CD4-positive, alpha-beta memory T cell (primary cell): ENCODE results near the gene COLEC11. TPM values are rescaled to one million over a fixed set of nuclear protein-coding genes. Genes with fewer than 3 reads are reported as not detected.

Source experiments
- CTCF ChIA-PET: fragments of 350-600 bp; sonication (Branson Sonifier 250); formaldehyde crosslinking; loops from one replicate; lab custom pipeline; 2021; ENCODE audit warnings: inconsistent platforms; ENCODE audit not compliant: partially characterized antibody; lab: Charles Lee
- POLR2A ChIA-PET: fragments of 350-600 bp; sonication (Branson Sonifier 250); formaldehyde crosslinking; loops from one replicate; lab custom pipeline; 2021; ENCODE audit not compliant: partially characterized antibody; lab: Charles Lee
- DNase-seq, 5 donors: peaks; one replicate each; pipeline versions ENCODE4 v3.0.0 to v3.0.0-alpha.2; 2020 to 2022; ENCODE audit warnings: mixed read lengths in 1 of 5
- H3K27ac ChIP-seq: one replicate; pipeline ENCODE4 v1.7.0; 2013; ENCODE audit warnings: low read depth, low read length
- H3K27me3 ChIP-seq: 2 replicates; pipeline ENCODE4 v1.7.0; 2013; ENCODE audit warnings: mild to moderate bottlenecking, low read length, moderate library complexity; ENCODE audit not compliant: insufficient read depth
- H3K36me3 ChIP-seq: 2 replicates; pipeline ENCODE4 v1.7.0; 2013; ENCODE audit warnings: mild to moderate bottlenecking, low read length, moderate library complexity; ENCODE audit not compliant: insufficient read depth
- H3K4me1 ChIP-seq: 2 replicates; pipeline ENCODE4 v1.7.0; 2013; ENCODE audit warnings: mild to moderate bottlenecking, low read length, moderate library complexity; ENCODE audit not compliant: insufficient read depth
- H3K4me3 ChIP-seq, 2 donors: one replicate each; pipeline ENCODE4 v1.7.0; 2013; ENCODE audit warnings: low read length in 2 of 2, mild to moderate bottlenecking in 1 of 2
- H3K9me3 ChIP-seq, 2 donors: one replicate each; pipeline ENCODE4 v1.7.0; 2013; ENCODE audit warnings: low read length in 2 of 2, control low read depth in 1 of 2; ENCODE audit not compliant: control insufficient read depth in 1 of 2
- H3K27ac Mint-ChIP-seq, 7 donors: one replicate each; pipeline ENCODE4 v1.8.0; 2020 to 2021; ENCODE audit warnings: mixed read lengths in 7 of 7, mild to moderate bottlenecking in 6 of 7, inconsistent platforms in 3 of 7, moderate library complexity in 3 of 7
- H3K27me3 Mint-ChIP-seq, 2 donors: one replicate each; pipeline ENCODE4 v1.8.0; 2020 to 2021; ENCODE audit warnings: mixed read lengths in 2 of 2
- H3K36me3 Mint-ChIP-seq, 2 donors: one replicate each; pipeline ENCODE4 v1.8.0; 2020 to 2021; ENCODE audit warnings: mixed read lengths in 2 of 2, inconsistent platforms in 1 of 2, mild to moderate bottlenecking in 1 of 2
- H3K4me1 Mint-ChIP-seq, 4 donors: one replicate each; pipeline ENCODE4 v1.8.0; 2020 to 2021; ENCODE audit warnings: mixed read lengths in 4 of 4, mild to moderate bottlenecking in 1 of 4
- H3K4me3 Mint-ChIP-seq, 8 donors: one replicate each; pipeline ENCODE4 v1.8.0; 2020 to 2021; ENCODE audit warnings: mixed read lengths in 8 of 8, mild to moderate bottlenecking in 7 of 8, moderate library complexity in 6 of 8, inconsistent platforms in 3 of 8
- H3K9me3 Mint-ChIP-seq, 8 donors: one replicate each; pipeline ENCODE4 v1.8.0; 2020 to 2021; ENCODE audit warnings: mixed read lengths in 8 of 8, mild to moderate bottlenecking in 5 of 8, inconsistent platforms in 3 of 8, moderate library complexity in 1 of 8
- intact Hi-C: fragments of 100-400 bp; cut with micrococcal nuclease; formaldehyde crosslinking; loops from one replicate; pipeline ENCODE4 v1.15.1; 2023
- polyA plus RNA-seq, 2 donors: library from polyadenylated mRNA; unstranded; fragments of 300-500 nt; fragmentation: Illumina TruSeq; gene quantifications; one replicate each; pipeline ENCODE4 v1.2.3, GENCODE V29; 2021
- total RNA-seq, 2 experiments: library from RNA; stranded (reverse); gene quantifications; one replicate each; pipeline ENCODE4 v1.2.3, GENCODE V29; 2021

The COLEC11 gene
- total and polyA plus RNA-seq, 4 experiments from 2014 or later: 0.30 TPM; not detected in 3

GRCh38 chr2:3641181-3641580, 46.3 kb downstream of the COLEC11 start:
- no peaks in the 10 kb centered on the region for H3K9me3 Mint-ChIP-seq
- no peak overlapping the region for H3K27ac Mint-ChIP-seq
- ChIA-PET POLR2A (no interaction called here), CTCF (interaction anchor here (1.2 kb wide), 1 partner anchor 217 kb away, joined by 3 read pairs; no protein-coding TSS in a partner anchor)
- Histone ChIP-seq H3K4me1 (no peaks in the 10 kb centered on the region), H3K27ac (no peak overlapping the region), H3K27me3 (no peaks in the 10 kb centered on the region), H3K9me3 (no peaks in the 10 kb centered on the region), H3K4me3 (no peak overlapping the region), H3K36me3 (no peaks in the 10 kb centered on the region)
- intact Hi-C loops: no loop called here
- H3K4me1 Mint-ChIP-seq: peaks cover 0 to 2% (median 0%) of the 10 kb centered on the region in 4 donors
- DNase-seq: no peak
- H3K36me3 Mint-ChIP-seq: no peaks in the 10 kb centered on the region
- H3K27me3 Mint-ChIP-seq: no peaks in the 10 kb centered on the region
- H3K4me3 Mint-ChIP-seq: no peak overlapping the region

DNA sequence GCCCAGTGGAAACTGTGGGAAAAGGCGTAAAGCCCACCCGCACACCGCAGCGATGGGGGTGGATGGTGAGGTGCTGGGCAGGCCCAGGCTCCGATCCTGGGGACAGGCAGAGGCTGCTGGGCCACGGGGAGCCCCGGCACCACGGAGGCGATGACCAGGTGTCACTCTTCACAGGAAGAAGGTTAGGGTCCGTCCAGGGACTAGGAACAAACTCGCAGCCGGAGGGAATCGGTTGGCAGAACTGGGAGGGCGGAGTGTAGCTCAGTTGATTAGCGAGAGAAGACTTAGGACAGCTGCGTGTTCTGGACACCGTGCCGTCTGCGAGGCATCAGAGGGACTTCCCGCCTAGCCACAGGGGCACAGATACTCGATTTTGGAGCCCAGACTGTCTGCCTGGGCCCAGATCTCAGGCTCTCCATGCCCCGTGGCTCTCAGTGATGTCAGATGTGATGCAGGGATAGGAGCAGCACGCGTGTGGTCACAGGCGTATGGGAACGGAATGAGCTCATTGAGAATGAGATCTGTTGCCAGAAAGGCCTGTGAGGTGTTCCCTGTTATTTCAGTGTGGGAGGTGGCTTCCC, 47.0 kb downstream of the COLEC11 start:
- H3K9me3 ChIP-seq: no peaks in the 10 kb centered on the region
- no peak overlapping the region for H3K27ac ChIP-seq
- H3K27me3 ChIP-seq: no peaks in the 10 kb centered on the region
- Mint-ChIP-seq H3K4me1 (peaks cover 0 to 2% (median 0%) of the 10 kb centered on the region in 4 donors), H3K4me3 (no peak overlapping the region), H3K27me3 (no peaks in the 10 kb centered on the region), H3K9me3 (no peaks in the 10 kb centered on the region), H3K36me3 (no peaks in the 10 kb centered on the region), H3K27ac (no peak overlapping the region)
- H3K4me3 ChIP-seq: no peak overlapping the region
- CTCF ChIA-PET: interaction anchor here (1.2 kb wide), 1 partner anchor 218 kb away, joined by 3 read pairs; no protein-coding TSS in a partner anchor
- POLR2A ChIA-PET: no interaction called here
- H3K36me3 ChIP-seq: no peaks in the 10 kb centered on the region
- H3K4me1 ChIP-seq: no peaks in the 10 kb centered on the region
- DNase-seq: no peak
- intact Hi-C loops: no loop called here

DNA sequence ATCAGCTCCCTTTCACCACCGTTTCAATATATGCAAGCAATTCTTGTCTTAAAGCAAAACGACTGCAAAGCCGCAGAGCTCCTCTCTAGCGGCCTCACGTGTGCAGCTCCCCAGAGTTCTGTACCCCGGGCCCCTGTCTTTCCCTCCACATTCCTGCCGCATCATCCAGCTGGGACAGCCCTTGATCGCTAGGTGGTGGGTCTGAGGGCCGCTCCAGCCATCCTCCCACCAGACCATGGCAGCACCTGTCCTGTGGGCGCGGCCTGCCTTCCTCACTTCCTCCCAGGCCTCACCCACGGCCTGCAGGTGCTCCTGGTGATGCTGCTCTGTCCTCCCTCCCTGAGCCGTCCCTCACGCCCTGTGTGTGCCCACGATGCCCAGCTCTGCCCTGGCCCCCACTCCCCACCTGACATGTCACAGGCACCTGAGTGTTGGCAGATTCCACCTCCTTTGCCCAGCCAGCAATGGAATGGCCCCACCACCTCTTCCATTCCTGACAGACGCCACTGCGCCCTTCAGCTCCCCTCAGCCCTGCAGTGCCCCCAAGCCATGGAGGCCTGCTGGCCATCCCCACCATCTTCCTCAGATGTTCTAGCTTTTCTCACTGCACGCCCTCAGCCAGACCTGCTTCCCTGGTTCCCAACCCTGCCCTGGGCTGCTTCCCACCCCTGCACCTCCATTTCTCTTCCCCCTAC, 47.8 kb downstream of the COLEC11 start:
- intact Hi-C loops: no loop called here
- Histone ChIP-seq H3K4me3 (no peak overlapping the region), H3K27ac (no peak overlapping the region), H3K9me3 (no peaks in the 10 kb centered on the region), H3K36me3 (no peaks in the 10 kb centered on the region), H3K4me1 (no peaks in the 10 kb centered on the region), H3K27me3 (no peaks in the 10 kb centered on the region)
- Mint-ChIP-seq H3K4me1 (peaks cover 0 to 2% (median 0%) of the 10 kb centered on the region in 4 donors), H3K27me3 (no peaks in the 10 kb centered on the region), H3K36me3 (no peaks in the 10 kb centered on the region), H3K4me3 (no peak overlapping the region), H3K9me3 (no peaks in the 10 kb centered on the region), H3K27ac (peak overlapping the region in 2 of 7 donors; percentile 46 to 67)
- DNase-seq: no peak
- CTCF ChIA-PET: interaction anchor here (1.1 to 1.2 kb wide), 2 partner anchors 9 to 219 kb away, joined by 3 to 5 read pairs; no protein-coding TSS in a partner anchor
- POLR2A ChIA-PET: no interaction called here

- no peaks in the 10 kb centered on the region for H3K9me3 Mint-ChIP-seq
- H3K27ac Mint-ChIP-seq: no peak overlapping the region
- Histone ChIP-seq H3K4me3 (no peak overlapping the region), H3K36me3 (no peaks in the 10 kb centered on the region), H3K27me3 (no peaks in the 10 kb centered on the region), H3K9me3 (no peaks in the 10 kb centered on the region), H3K4me1 (no peaks in the 10 kb centered on the region), H3K27ac (no peak overlapping the region)
- CTCF ChIA-PET: interaction anchor here (1.1 to 2.1 kb wide), 3 partner anchors 8 to 221 kb away, joined by 5 to 9 read pairs (median 5); no protein-coding TSS in a partner anchor
- H3K27me3 Mint-ChIP-seq: no peaks in the 10 kb centered on the region
- H3K36me3 Mint-ChIP-seq: no peaks in the 10 kb centered on the region
- intact Hi-C loops: no loop called here
- DNase-seq: no peak
- no peak overlapping the region for H3K4me3 Mint-ChIP-seq
- POLR2A ChIA-PET: no interaction called here
- H3K4me1 Mint-ChIP-seq: peaks cover 0 to 2% (median 0%) of the 10 kb centered on the region in 4 donors
Measured at GRCh38 chr2:3643371-3644245, 48.7 kb downstream of the COLEC11 start.

DNA sequence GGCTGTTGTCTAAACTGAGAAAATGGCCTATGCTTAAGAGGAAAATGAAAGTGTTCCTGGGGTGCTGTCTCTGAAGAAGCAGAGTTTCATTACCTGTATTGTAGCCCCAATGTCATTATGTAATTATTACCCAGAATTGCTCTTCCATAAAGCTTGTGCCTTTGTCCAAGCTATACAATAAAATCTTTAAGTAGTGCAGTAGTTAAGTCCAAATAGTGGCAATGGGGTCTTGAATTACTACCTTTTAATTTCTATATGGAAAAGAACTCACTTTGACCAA, 49.3 kb downstream of the COLEC11 start:
- H3K9me3 Mint-ChIP-seq: no peaks in the 10 kb centered on the region
- Histone ChIP-seq H3K4me1 (no peaks in the 10 kb centered on the region), H3K9me3 (no peaks in the 10 kb centered on the region), H3K4me3 (no peak overlapping the region), H3K27me3 (no peaks in the 10 kb centered on the region), H3K27ac (no peak overlapping the region), H3K36me3 (no peaks in the 10 kb centered on the region)
- DNase-seq: no peak
- ChIA-PET CTCF (interaction anchor here (1.5 to 2.1 kb wide), 2 partner anchors 220 to 222 kb away, joined by 5 to 9 read pairs; no protein-coding TSS in a partner anchor), POLR2A (no interaction called here)
- H3K4me1 Mint-ChIP-seq: peaks cover 0 to 2% (median 0%) of the 10 kb centered on the region in 4 donors
- intact Hi-C loops: no loop called here
- no peak overlapping the region for H3K4me3 Mint-ChIP-seq
- no peak overlapping the region for H3K27ac Mint-ChIP-seq
- no peaks in the 10 kb centered on the region for H3K36me3 Mint-ChIP-seq
- H3K27me3 Mint-ChIP-seq: no peaks in the 10 kb centered on the region

DNA sequence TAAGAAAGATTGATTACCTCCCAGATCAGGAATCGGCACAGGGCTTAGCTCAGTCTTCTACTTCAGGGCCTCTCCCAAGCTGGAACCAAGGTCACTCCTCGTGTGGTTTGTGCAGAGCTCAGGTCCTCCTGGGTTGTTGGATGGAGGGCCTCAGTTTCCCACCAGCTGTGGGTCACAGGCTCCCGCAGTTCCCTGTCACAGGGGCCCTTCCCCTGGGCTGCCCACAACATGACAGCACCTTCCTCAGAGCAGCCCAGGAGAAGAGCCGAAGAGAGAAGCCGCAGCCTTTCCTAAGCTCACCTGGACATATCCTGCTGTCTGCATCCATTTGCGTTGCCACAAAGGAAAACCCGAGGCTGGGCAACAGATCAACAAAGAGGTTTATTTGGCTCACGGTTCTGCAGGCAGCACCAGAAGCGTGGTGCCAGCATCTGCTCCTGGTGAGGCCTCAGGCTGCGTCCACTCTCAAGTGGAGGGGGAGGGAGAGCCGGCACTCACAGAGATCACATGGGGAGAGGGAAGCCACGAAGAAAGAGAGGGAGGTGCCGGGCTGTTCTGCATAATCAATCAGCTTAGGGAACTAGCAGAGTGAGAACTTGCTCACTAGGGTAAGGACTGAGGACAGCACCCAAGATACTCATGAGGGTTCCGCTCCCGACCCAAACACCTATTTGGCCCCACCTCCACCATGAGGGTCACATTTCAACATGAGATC, 50.1 kb downstream of the COLEC11 start:
- no peaks in the 10 kb centered on the region for H3K27me3 Mint-ChIP-seq
- H3K4me3 ChIP-seq: no peak overlapping the region
- ChIA-PET POLR2A (no interaction called here), CTCF (interaction anchor here (1.5 to 2.1 kb wide), 2 partner anchors 221 to 223 kb away, joined by 5 to 9 read pairs; no protein-coding TSS in a partner anchor)
- no peak overlapping the region for H3K4me3 Mint-ChIP-seq
- H3K4me1 Mint-ChIP-seq: peaks cover 0 to 2% (median 0%) of the 10 kb centered on the region in 4 donors
- no peak overlapping the region for H3K27ac ChIP-seq
- no peaks in the 10 kb centered on the region for H3K36me3 Mint-ChIP-seq
- intact Hi-C loops: no loop called here
- no peaks in the 10 kb centered on the region for H3K36me3 ChIP-seq
- no peak for DNase-seq
- no peaks in the 10 kb centered on the region for H3K9me3 ChIP-seq
- H3K9me3 Mint-ChIP-seq: no peaks in the 10 kb centered on the region
- no peaks in the 10 kb centered on the region for H3K27me3 ChIP-seq
- no peak overlapping the region for H3K27ac Mint-ChIP-seq
- no peaks in the 10 kb centered on the region for H3K4me1 ChIP-seq
